Measurements from ENCODE around the gene OSTF1. TPM values are rescaled to one million over a fixed set of nuclear protein-coding genes. Genes with fewer than 3 reads are reported as not detected.

OSTF1 gene
- total and polyA plus RNA-seq, 10 of the 15 experiments (the other 5 are each of a cell fraction or from before 2014, with no cell fraction given): 36.2 to 82.4 (median 46.9) TPM

DNA sequence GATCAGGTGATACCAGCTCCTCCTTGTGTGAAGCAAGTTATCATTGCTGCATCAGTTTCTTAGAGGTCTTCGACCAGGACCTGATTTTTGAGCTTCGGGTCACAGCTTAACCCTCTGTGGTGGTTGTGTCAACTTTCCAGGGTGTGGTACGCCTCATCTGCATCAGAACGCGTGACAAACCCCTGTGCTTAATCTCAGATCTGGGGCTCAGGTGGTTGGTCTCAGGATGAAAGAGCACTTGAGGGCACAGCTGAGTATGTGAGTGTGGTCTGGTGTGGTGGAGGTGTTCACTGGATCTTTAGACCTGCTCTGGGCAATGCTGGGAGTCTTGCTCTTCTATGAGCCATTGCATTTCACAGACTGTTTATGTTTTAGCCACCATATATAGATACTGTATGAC, 64.1 kb downstream of the OSTF1 start:
- ATAC-seq (no peak), FAIRE-seq (no peak), DNase-seq (ENCODE audit: low read depth, low spot score) (no peak)
- intact Hi-C loops (cut with micrococcal nuclease; ENCODE audit: unreplicated experiment) (no loop called here), in situ Hi-C loops (cut with MboI) (no loop called here)
- 78% methylated on average over 5 of the region's 5 CpGs for WGBS (ENCODE audit: insufficient coverage, insufficient replicate concordance, low lambda C conversion rate, missing lambda C conversion rate)
- H3K4me3 ChIP-seq: no peak overlapping the region
- no peaks in the 10 kb centered on the region for H3K27me3 ChIP-seq (replicated peaks in 1 of 2; ENCODE audit: control insufficient read depth in 2 of 2, insufficient read depth in 2 of 2, low read length in 1 of 2)
- SMC1A ChIA-PET (ENCODE audit: uncharacterized antibody, unreplicated experiment): no interaction called here
- RAD21 ChIA-PET (ENCODE audit: unreplicated experiment): no interaction called here
- H3K9ac ChIP-seq (ENCODE audit: control insufficient read depth, insufficient read depth, low read length): no peak overlapping the region
- no peak overlapping the region for H3K4me2 ChIP-seq (ENCODE audit: control insufficient read depth, insufficient read depth)
- H3K79me2 ChIP-seq (ENCODE audit: control insufficient read depth, insufficient read depth, low read length): no peaks in the 10 kb centered on the region
- TF ChIP-seq CBX5 (IDR thresholded peaks at IDR 0.05; ENCODE audit: low read depth) (no peak), JUNB (IDR thresholded peaks at IDR 0.05) (no peak), SMAD1 (IDR thresholded peaks at IDR 0.05; ENCODE audit: low read depth, partially characterized antibody) (no peak), RFX5 (IDR thresholded peaks at IDR 0.05; ENCODE audit: low read depth, low read length) (no peak), STAT3 (IDR thresholded peaks at IDR 0.05; ENCODE audit: low read depth, low read length) (no peak), IKZF2 (IDR thresholded peaks at IDR 0.05) (no peak), TARDBP (IDR thresholded peaks at IDR 0.05; ENCODE audit: borderline replicate concordance) (no peak), YBX1 (IDR thresholded peaks at IDR 0.05) (no peak), PAX8 (IDR thresholded peaks at IDR 0.05) (no peak), ATF7 (IDR thresholded peaks at IDR 0.05; ENCODE audit: low read depth) (no peak), JUND (IDR thresholded peaks at IDR 0.05; ENCODE audit: low read depth, low read length) (no peak), CBFB (IDR thresholded peaks at IDR 0.05; ENCODE audit: low read depth) (no peak), NR2F1 (conservative IDR thresholded peaks at IDR 0.05) (no peak), EZH2 (IDR thresholded peaks at IDR 0.05; ENCODE audit: borderline replicate concordance, control insufficient read depth, low read depth, low read length) (no peak), TCF3 (IDR thresholded peaks at IDR 0.05; ENCODE audit: borderline replicate concordance, insufficient read depth, low read depth, low read length) (no peak), POLR2A (IDR thresholded peaks at IDR 0.05; ENCODE audit: low read depth, low read length) (no peak), ESRRA (IDR thresholded peaks at IDR 0.05; ENCODE audit: low read length) (no peak)
- TF ChIP-seq, protein P1, sequence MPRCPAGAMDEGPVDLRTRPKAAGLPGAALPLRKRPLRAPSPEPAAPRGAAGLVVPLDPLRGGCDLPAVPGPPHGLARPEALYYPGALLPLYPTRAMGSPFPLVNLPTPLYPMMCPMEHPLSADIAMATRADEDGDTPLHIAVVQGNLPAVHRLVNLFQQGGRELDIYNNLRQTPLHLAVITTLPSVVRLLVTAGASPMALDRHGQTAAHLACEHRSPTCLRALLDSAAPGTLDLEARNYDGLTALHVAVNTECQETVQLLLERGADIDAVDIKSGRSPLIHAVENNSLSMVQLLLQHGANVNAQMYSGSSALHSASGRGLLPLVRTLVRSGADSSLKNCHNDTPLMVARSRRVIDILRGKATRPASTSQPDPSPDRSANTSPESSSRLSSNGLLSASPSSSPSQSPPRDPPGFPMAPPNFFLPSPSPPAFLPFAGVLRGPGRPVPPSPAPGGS (IDR thresholded peaks at IDR 0.05; ENCODE audit: borderline replicate concordance, insufficient read depth, low read depth, low read length, poor library complexity, severe bottlenecking): no peak
- TF ChIP-seq, protein P2, sequence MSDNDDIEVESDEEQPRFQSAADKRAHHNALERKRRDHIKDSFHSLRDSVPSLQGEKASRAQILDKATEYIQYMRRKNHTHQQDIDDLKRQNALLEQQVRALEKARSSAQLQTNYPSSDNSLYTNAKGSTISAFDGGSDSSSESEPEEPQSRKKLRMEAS (IDR thresholded peaks at IDR 0.05; ENCODE audit: low read depth, low read length): no peak
- TF ChIP-seq, protein P3, sequence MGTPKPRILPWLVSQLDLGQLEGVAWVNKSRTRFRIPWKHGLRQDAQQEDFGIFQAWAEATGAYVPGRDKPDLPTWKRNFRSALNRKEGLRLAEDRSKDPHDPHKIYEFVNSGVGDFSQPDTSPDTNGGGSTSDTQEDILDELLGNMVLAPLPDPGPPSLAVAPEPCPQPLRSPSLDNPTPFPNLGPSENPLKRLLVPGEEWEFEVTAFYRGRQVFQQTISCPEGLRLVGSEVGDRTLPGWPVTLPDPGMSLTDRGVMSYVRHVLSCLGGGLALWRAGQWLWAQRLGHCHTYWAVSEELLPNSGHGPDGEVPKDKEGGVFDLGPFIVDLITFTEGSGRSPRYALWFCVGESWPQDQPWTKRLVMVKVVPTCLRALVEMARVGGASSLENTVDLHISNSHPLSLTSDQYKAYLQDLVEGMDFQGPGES (IDR thresholded peaks at IDR 0.05): no peak
- no peaks in the 10 kb centered on the region for H3K9me3 ChIP-seq (replicated peaks; ENCODE audit: control insufficient read depth, insufficient read depth, low read length)
- no peaks in the 10 kb centered on the region for H4K20me1 ChIP-seq (ENCODE audit: control insufficient read depth, insufficient read depth)
- POLR2A ChIA-PET: no interaction called here
- H3K4me1 ChIP-seq (ENCODE audit: control insufficient read depth, insufficient read depth, low read length): peaks cover 9% of the 10 kb centered on the region; the same call in 1 of the 2 replicates
- no peak overlapping the region for H2AFZ ChIP-seq (ENCODE audit: control insufficient read depth, low read depth, low read length)
- no TSS peak for BruUV-seq (replicated peaks)
- no peak overlapping the region for H3K27ac ChIP-seq (ENCODE audit: control insufficient read depth, insufficient read depth)
- H3K36me3 ChIP-seq (ENCODE audit: control insufficient read depth in 2 of 2, insufficient read depth in 2 of 2, low read length in 1 of 2): peaks cover 0 to 11% of the 10 kb centered on the region in 2 experiments; a peak in 2 of 4 replicates
- CTCF ChIA-PET: interaction anchor here (1.2 kb wide), 1 partner anchor 16 kb away, joined by 3 read pairs; no protein-coding TSS in a partner anchor

Data from GM12878 (cell line).